ENCODE results near the gene ZBTB1. TPM values are rescaled to one million over a fixed set of nuclear protein-coding genes. Genes with fewer than 3 reads are reported as not detected.

The ZBTB1 gene
- total RNA-seq, 1 donor from 2014 or later: 20.8 TPM

DNA sequence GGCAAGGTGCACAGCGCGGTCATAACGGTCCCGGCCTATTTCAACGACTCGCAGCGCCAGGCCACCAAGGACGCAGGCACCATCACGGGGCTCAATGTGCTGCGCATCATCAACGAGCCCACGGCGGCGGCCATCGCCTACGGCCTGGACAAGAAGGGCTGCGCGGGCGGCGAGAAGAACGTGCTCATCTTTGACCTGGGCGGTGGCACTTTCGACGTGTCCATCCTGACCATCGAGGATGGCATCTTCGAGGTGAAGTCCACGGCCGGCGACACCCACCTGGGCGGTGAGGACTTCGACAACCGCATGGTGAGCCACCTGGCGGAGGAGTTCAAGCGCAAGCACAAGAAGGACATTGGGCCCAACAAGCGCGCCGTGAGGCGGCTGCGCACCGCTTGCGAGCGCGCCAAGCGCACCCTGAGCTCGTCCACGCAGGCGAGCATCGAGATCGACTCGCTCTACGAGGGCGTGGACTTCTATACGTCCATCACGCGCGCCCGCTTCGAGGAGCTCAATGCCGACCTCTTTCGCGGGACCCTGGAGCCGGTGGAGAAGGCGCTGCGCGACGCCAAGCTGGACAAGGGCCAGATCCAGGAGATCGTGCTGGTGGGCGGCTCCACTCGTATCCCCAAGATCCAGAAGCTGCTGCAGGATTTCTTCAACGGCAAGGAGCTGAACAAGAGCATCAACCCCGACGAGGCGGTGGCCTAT lies 36.8 kb downstream of the ZBTB1 start:
- DNase-seq (ENCODE audit: low read depth): no peak
- peak overlapping the region; percentile 52 for H3K4me3 ChIP-seq (ENCODE audit: low read depth, low read length)
- TF ChIP-seq, protein P1, sequence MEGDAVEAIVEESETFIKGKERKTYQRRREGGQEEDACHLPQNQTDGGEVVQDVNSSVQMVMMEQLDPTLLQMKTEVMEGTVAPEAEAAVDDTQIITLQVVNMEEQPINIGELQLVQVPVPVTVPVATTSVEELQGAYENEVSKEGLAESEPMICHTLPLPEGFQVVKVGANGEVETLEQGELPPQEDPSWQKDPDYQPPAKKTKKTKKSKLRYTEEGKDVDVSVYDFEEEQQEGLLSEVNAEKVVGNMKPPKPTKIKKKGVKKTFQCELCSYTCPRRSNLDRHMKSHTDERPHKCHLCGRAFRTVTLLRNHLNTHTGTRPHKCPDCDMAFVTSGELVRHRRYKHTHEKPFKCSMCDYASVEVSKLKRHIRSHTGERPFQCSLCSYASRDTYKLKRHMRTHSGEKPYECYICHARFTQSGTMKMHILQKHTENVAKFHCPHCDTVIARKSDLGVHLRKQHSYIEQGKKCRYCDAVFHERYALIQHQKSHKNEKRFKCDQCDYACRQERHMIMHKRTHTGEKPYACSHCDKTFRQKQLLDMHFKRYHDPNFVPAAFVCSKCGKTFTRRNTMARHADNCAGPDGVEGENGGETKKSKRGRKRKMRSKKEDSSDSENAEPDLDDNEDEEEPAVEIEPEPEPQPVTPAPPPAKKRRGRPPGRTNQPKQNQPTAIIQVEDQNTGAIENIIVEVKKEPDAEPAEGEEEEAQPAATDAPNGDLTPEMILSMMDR (conservative IDR thresholded peaks at IDR 0.05; ENCODE audit: low read depth, low read length): no peak

DNA sequence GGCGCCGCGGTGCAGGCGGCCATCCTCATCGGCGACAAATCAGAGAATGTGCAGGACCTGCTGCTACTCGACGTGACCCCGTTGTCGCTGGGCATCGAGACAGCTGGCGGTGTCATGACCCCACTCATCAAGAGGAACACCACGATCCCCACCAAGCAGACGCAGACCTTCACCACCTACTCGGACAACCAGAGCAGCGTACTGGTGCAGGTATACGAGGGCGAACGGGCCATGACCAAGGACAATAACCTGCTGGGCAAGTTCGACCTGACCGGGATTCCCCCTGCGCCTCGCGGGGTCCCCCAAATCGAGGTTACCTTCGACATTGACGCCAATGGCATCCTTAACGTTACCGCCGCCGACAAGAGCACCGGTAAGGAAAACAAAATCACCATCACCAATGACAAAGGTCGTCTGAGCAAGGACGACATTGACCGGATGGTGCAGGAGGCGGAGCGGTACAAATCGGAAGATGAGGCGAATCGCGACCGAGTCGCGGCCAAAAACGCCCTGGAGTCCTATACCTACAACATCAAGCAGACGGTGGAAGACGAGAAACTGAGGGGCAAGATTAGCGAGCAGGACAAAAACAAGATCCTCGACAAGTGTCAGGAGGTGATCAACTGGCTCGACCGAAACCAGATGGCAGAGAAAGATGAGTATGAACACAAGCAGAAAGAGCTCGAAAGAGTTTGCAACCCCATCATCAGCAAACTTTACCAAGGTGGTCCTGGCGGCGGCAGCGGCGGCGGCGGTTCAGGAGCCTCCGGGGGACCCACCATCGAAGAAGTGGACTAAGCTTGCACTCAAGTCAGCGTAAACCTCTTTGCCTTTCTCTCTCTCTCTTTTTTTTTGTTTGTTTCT lies 37.6 kb downstream of the ZBTB1 start:
- DNase-seq (ENCODE audit: low read depth): no peak
- TF ChIP-seq, protein P1 (conservative IDR thresholded peaks at IDR 0.05; ENCODE audit: low read depth, low read length): no peak
- H3K4me3 ChIP-seq (ENCODE audit: low read depth, low read length): peak overlapping the region; percentile 52

DNA sequence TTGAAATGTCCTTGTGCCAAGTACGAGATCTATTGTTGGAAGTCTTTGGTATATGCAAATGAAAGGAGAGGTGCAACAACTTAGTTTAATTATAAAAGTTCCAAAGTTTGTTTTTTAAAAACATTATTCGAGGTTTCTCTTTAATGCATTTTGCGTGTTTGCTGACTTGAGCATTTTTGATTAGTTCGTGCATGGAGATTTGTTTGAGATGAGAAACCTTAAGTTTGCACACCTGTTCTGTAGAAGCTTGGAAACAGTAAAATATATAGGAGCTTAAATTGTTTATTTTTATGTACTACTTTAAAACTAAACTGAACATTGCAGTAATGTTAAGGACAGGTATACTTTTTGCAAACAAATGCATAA lies 38.2 kb downstream of the ZBTB1 start:
- peak overlapping the region; percentile 52 for H3K4me3 ChIP-seq (ENCODE audit: low read depth, low read length)
- TF ChIP-seq, protein P1 (conservative IDR thresholded peaks at IDR 0.05; ENCODE audit: low read depth, low read length): no peak
- no peak for DNase-seq (ENCODE audit: low read depth)

DNA sequence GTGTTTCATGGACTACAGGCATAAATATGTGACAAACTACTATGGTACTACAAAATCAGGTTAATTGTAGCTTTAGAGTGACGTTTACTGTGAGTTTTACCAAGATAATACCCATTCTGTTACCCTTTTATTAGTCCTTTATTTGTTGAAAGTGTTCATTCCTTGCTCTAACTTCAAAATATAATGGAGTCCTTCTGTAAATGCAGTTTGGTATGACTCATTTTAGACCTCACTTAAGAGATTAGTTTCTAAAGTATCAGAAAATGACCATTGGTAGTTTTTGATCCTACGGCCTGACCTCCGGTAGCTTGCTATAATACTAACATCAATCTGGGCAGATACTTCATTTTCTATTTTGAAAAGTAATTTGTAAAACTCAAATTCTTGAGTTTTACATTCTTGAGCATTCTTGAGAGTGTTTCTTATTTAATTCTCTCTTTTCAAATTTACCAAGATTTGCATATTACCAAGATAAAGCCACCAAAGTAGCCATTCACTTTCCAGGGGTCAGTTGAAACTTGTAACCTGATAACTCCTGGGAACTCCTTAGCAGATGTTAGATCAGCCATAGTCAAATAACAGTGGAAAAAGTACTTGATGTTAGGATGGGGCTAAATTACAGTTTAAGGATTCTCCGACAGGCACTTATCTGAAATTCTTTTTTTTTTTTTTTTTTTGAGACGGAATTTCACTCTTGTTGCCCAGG lies 40.2 kb downstream of the ZBTB1 start:
- TF ChIP-seq, protein P1 (conservative IDR thresholded peaks at IDR 0.05; ENCODE audit: low read depth, low read length): no peak
- no peak for DNase-seq (ENCODE audit: low read depth)
- no peak overlapping the region for H3K4me3 ChIP-seq (ENCODE audit: low read depth, low read length)

DNA sequence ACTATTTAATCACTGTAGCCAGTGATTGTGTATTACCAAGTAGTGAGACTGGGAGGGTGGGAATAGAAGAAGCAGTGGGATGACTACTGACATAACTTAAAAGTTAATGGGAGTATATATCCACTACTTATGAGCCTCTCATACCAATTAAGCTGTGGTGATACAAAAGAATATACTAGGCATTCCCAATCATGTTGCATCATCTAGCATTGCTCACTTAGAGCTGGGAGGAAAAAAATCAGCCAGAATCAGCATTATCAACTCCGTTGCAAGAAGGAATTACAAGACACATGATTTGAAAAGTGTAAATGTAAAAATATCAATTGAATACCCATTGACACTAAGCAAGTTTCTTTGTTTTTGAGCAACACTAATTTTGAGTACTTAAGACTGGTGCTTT lies 44.4 kb downstream of the ZBTB1 start:
- no peak overlapping the region for H3K4me3 ChIP-seq (ENCODE audit: low read depth, low read length)
- DNase-seq (ENCODE audit: low read depth): no peak
- TF ChIP-seq, protein P1 (conservative IDR thresholded peaks at IDR 0.05; ENCODE audit: low read depth, low read length): no peak

DNA sequence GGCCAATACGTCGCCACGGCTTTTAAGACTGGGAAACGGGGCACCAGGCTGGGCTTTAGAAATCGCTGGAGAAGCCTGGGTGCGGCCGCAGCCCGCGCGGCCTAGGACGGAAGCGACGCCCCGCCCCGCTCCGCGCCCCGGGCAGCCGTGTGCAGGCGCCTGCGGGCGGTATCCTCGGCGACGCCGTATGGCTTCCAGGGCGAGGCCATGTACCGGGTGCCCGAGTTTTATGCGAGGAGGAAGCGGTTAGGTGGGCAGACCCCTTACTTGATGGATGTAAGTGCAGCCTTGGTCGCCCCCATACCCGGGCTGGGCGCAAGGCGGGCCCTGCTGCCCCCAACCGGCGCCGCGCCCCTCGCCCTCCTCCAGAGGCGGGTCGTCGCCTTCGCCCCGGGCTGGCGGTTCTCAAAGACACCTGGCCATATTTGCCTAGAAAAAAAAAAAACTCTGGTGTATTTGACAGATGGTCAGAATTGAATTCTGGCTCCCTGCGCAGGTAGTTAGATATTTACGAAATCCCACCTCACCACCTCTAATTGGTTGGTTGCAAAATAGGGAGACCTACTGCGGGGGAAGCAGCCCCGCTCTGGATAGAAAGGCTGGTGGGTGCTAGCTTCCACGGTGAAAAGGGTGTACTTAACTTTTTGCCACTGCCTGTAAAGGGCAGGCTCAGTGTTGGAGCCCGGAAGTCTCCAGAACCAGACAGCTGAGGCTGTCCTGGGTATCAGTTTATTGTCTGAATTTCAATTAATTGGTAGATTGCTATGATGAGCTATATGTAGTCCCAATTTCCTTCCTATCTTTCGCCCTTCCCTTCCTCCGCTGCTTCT lies 45.4 kb downstream of the ZBTB1 start, which contains the start of gene PPP1R36:
Gene PPP1R36 (plus strand): TSS at position 171 of the 830 bp plus-strand sequence. CDS start 37 bp downstream, at position 208.
- no peak for DNase-seq (ENCODE audit: low read depth)
- peak within 1 kb of the TSS; percentile 36 for H3K4me3 ChIP-seq (ENCODE audit: low read depth, low read length)
- TF ChIP-seq, protein P1 (conservative IDR thresholded peaks at IDR 0.05; ENCODE audit: low read depth, low read length): no peak
